DOHH2 (cell line): Measurements from ENCODE around the gene FNIP2.

Experiments used
- H3F3A ChIP-seq: fragments of 200-600 bp; sonication (generic), shearing (Covaris generic); 2 replicates; pipeline ENCODE4 v1.6.0; 2016; ENCODE audit warnings: antibody characterized with exemption, mild to moderate bottlenecking; ENCODE audit not compliant: control insufficient read depth, insufficient read depth
- H3K27ac ChIP-seq: fragments of 200-600 bp; sonication (generic); 2 replicates; pipeline ENCODE4 v1.5.1; 2014; ENCODE audit warnings: low read depth, mild to moderate bottlenecking, low read length, moderate library complexity
- H3K27me3 ChIP-seq: fragments of 200-600 bp; sonication (generic); 2 replicates; pipeline ENCODE4 v1.6.1; 2014; ENCODE audit warnings: mild to moderate bottlenecking, low read length, mixed read lengths; ENCODE audit not compliant: control insufficient read depth
- H3K36me3 ChIP-seq: fragments of 200-600 bp; sonication (generic); 2 replicates; pipeline ENCODE4 v1.6.1; 2014; ENCODE audit warnings: mild to moderate bottlenecking, low read length, moderate library complexity, mixed read lengths; ENCODE audit not compliant: control insufficient read depth
- H3K4me1 ChIP-seq: fragments of 200-600 bp; sonication (generic); 2 replicates; pipeline ENCODE4 v1.6.1; 2014; ENCODE audit warnings: mild to moderate bottlenecking, low read length, mixed read lengths; ENCODE audit not compliant: control insufficient read depth
- H3K4me2 ChIP-seq: fragments of 200-600 bp; sonication (generic); 2 replicates; pipeline ENCODE4 v1.6.0; 2014; ENCODE audit warnings: mild to moderate bottlenecking, low read length, moderate library complexity
- H3K4me3 ChIP-seq: fragments of 200-600 bp; sonication (generic); 2 replicates; pipeline ENCODE4 v1.5.1; 2014; ENCODE audit warnings: mild to moderate bottlenecking, low read length, mixed read lengths
- H3K79me2 ChIP-seq: fragments of 200-600 bp; sonication (generic); 2 replicates; pipeline ENCODE4 v1.6.1; 2014; ENCODE audit warnings: mild to moderate bottlenecking, low read length, mixed read lengths; ENCODE audit not compliant: control insufficient read depth
- H3K9me2 ChIP-seq: fragments of 200-600 bp; sonication (generic); replicated peaks from 2 replicates; pipeline ENCODE4 v1.6.1; 2014; ENCODE audit warnings: mild to moderate bottlenecking, low read length, mixed read lengths; ENCODE audit not compliant: control insufficient read depth
- H3K9me3 ChIP-seq: fragments of 200-600 bp; sonication (generic); 2 replicates; pipeline ENCODE4 v1.6.1; 2014; ENCODE audit warnings: antibody characterized with exemption, low read length, mixed read lengths; ENCODE audit not compliant: control insufficient read depth, insufficient read depth
- H4K20me1 ChIP-seq: fragments of 200-600 bp; sonication (generic); 2 replicates; pipeline ENCODE4 v1.6.0; 2014; ENCODE audit warnings: low read depth, mild to moderate bottlenecking, antibody characterized with exemption, low read length, moderate library complexity; ENCODE audit not compliant: control insufficient read depth, insufficient read depth
- CTCF ChIP-seq: fragments of 200-600 bp; sonication (generic); IDR thresholded peaks from one replicate; pipeline ENCODE4 v1.5.1; 2014; ENCODE audit warnings: antibody characterized with exemption, mild to moderate bottlenecking, low read depth, low read length; ENCODE audit not compliant: poor library complexity, severe bottlenecking
- EZH2phosphoT487 ChIP-seq: fragments of 200-600 bp; sonication (generic); IDR thresholded peaks from 2 replicates; pipeline ENCODE4 v1.6.1; 2017; ENCODE audit warnings: borderline replicate concordance, mild to moderate bottlenecking, antibody characterized with exemption, low read length, moderate library complexity, mixed read lengths

FNIP2 gene

GRCh38 chr4:158782551-158783360 lies 13.9 kb downstream of the FNIP2 start:
- no peak overlapping the region for H3K27ac ChIP-seq
- no peaks in the 10 kb centered on the region for H3F3A ChIP-seq
- H3K4me1 ChIP-seq: peaks cover 13% of the 10 kb centered on the region
- H3K9me3 ChIP-seq: no peaks in the 10 kb centered on the region
- no peaks in the 10 kb centered on the region for H3K9me2 ChIP-seq
- no peak overlapping the region for H3K4me3 ChIP-seq
- no peaks in the 10 kb centered on the region for H3K36me3 ChIP-seq
- no peak overlapping the region for H3K4me2 ChIP-seq
- no peaks in the 10 kb centered on the region for H4K20me1 ChIP-seq
- TF ChIP-seq EZH2phosphoT487 (no peak), CTCF (no peak)
- H3K79me2 ChIP-seq: peaks cover 3% of the 10 kb centered on the region; the same call in 1 of the 2 replicates
- no peaks in the 10 kb centered on the region for H3K27me3 ChIP-seq

GRCh38 chr4:158783785-158784184 lies 15.0 kb downstream of the FNIP2 start:
- Histone ChIP-seq H3K4me2 (no peak overlapping the region), H3K4me1 (peaks cover 3% of the 10 kb centered on the region), H4K20me1 (no peaks in the 10 kb centered on the region), H3K36me3 (no peaks in the 10 kb centered on the region), H3F3A (no peaks in the 10 kb centered on the region), H3K27ac (no peak overlapping the region), H3K27me3 (no peaks in the 10 kb centered on the region), H3K4me3 (no peak overlapping the region), H3K9me3 (no peaks in the 10 kb centered on the region), H3K9me2 (no peaks in the 10 kb centered on the region), H3K79me2 (peaks cover 2% of the 10 kb centered on the region; the same call in 1 of the 2 replicates)
- no peak for TF ChIP-seq CTCF

GRCh38 chr4:158785718-158786117 lies 16.9 kb downstream of the FNIP2 start:
- TF ChIP-seq CTCF (no peak), EZH2phosphoT487 (no peak)
- Histone ChIP-seq H3K79me2 (no peaks in the 10 kb centered on the region), H3K4me3 (no peak overlapping the region), H3K36me3 (no peaks in the 10 kb centered on the region), H3K9me3 (no peaks in the 10 kb centered on the region), H3K4me2 (no peak overlapping the region), H3K9me2 (no peaks in the 10 kb centered on the region), H3F3A (no peaks in the 10 kb centered on the region), H4K20me1 (no peaks in the 10 kb centered on the region), H3K27me3 (no peaks in the 10 kb centered on the region), H3K27ac (no peak overlapping the region), H3K4me1 (no peaks in the 10 kb centered on the region)
